Stimulated activated CD8-positive, alpha-beta memory T cell treated with anti-CD3 and anti-CD28 coated beads, Interleukin-15, amount 100 ng/mL, for 4 hours (primary cell): ENCODE data around the gene ICA1L.

ENCODE experiments used
- DNase-seq, 2 donors: peaks; one replicate each; pipeline ENCODE4 v3.0.0-alpha.2; 2020; ENCODE audit warnings: low read depth in 2 of 2

Gene ICA1L

DNA sequence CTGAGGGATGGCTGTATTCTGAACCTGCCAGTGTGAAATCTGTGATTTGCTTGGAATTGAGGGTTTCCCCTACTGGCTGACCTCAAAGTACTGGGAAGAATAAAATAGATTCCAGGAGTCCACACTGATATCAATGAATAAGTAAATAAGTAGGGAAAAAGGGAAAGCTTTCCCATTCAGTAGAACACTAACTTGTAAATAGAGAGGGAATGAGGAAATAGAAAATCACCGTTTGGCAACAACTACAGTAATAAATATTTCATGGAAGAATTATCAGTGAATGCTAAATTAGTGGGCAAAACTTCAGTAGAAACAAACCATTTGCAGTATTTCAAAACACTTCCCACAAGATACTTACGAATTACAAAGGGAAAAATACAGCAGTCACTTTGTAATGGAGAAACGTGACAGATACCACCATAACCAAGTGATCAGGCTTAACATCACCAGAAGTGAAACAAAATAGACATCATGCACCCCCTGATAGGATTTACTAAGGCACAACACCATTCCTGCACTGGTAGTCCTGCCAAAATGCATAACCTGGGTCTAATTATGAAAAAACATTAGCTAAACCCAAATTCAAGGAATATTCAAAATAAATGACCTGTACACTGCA lies 88.5 kb downstream of the ICA1L start:
- DNase-seq = no peak

DNA sequence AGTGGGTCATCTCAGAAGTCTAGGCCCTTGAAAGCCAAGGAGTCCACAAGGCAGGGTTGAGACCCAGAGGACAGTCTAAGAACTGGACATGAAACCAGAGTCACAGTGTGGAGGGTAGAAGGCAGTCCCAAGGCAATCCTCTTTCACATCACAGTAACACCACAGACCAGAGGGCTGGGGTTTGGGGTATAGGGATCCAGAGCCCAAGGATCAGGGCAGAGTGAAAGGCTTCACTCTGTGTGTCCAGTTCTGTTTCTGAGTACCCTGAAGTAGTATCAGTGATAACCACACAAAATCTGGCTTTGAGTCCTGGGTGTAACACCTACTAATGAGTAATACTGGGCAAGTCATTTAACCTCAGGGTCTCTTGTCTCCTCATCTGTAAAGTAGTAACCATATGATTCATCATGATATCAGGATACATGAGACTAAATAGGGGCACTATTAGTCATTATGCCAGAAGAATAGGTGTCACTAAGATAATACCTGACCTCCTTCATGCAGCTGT lies 91.0 kb downstream of the ICA1L start:
- no peak for DNase-seq

DNA sequence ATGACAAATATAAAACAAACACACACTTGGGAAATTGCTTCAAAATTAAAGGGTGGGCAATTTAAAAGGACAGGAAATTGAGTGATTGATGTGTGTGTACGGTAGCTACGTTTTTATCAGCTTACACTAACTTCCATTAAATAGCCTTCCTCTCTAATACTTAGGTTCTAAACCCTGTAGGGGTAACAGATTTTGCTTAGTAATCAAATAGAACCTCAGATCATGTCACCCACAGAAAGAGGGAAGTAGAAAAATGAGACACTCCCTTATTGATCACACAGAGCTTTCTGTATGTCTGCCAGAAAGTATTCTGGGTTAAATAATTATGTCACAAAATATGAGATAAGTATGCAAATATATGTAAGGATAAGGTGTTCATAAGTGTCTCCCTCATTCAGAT lies 93.3 kb downstream of the ICA1L start:
- DNase-seq = no peak

DNA sequence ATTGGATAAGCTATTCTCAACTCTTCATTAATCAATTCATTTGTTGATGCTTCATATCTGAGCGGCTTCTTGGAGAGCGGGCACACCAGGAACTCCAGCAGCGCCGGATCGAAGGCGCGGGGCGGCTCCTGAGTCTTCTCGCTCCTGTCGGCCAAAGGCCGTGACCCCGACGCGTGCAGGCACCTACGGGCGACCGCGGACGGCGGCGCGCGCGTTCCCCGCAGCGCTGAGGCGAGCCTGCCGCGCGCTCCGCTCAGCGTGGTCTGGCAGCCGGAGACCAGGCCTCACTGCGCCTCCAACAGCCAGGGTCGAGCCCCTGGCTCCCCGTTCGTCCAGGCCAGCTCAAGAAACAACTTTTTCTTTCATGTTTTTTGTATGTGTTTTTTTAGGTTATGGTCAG lies 97.5 kb downstream of the ICA1L start:
- DNase-seq = no peak

DNA sequence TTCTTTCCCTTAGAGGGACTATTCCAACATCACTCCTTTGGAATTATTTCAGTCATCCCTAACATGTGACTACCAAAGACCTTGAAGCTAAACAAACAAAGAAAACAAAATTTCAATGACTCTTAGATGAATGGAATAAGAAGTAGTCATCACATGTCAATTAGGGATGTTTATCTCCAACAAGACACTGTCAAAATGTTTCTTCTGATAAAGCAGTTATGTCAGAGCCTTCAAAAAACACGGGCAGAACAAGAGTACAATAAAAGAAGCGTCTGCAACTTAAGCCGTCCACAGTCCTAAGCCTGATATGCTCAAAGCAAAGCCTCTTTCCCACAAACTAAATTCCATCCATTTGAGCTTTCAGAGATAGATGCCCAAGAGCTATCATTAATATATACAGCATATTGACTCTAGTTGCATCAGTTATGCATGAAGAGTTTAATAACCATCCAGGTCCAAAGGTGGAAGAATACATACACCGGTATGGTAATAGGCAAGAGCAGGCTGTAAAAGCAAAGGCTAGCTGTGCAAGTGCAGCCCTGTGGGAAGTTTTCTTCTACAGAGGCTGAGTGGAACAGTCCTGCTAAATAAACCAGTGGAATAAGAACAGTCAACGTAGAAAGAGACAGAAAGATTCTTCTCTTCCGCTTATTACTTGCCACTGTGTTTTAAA lies 98.1 kb downstream of the ICA1L start:
- no peak for DNase-seq

DNA sequence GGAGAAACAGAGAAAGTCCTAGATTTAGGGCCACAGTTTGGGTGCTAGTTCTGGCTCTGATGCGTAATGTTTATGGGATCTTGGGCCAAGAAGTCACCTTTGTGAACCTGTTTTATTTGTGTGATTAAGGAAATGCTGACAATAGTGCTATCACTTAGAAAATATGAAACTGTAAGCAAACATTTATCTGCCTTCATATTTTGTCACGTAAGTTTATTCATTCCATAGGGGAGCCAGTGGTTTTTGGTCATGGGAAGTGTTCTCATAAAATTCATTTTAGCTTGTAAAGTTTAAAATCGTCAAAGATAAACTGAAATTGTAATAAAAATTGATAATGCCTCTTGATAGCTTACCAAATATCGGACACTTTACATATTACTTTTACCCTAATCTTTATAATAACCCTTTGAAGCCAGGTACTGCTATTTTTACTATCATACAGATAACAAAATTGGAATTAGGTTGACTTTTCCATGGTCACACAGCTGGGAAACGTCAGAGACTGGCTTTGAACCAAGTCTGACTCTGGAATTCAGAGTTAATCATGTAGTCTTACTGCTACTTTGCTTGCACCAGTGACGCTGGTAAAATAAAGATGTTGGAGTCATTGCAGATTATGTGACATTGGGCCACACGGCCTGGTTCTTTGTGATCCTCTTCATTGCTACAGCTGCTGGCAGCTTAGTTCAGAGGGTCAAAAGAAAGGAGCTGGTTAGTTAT lies 99.7 kb downstream of the ICA1L start:
- no peak for DNase-seq

DNA sequence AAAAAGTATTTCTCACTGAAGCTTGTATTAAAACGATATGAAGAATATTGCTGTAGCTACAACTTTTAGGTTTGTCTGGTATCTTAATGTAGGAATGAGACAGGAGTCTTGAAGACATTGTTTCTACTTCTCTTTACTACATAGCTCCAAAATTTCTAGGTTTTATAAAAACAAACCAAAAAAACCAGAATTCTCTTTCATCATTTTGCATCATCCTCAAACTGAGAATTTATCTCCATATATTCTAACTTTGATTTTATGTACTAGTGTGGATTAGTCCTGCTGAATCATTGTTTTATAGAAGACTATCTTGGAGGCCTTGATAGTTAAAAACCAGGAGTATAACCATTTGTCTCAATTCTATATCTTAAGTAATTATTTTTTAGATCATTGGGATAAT lies 100.2 kb downstream of the ICA1L start:
- no peak for DNase-seq

DNA sequence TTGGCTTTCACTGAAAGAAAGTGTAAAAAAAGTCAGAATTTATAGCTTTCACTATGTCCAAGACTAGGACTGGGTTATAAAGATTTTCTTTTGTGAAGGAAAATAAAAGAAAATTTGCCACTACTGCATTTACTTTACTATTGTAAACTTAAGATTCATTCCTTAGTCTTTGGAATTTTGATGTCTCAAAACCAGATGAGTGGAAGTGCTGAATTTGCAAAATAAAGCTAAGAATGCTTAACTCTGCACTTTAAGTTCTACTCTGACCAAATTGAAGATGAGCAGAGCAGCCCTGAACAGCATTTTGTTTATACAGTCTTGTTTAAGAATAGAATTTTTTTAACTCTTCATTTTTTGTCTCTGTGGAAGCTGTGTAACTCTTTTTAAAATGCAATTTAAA lies 102.4 kb downstream of the ICA1L start:
- no peak for DNase-seq

DNA sequence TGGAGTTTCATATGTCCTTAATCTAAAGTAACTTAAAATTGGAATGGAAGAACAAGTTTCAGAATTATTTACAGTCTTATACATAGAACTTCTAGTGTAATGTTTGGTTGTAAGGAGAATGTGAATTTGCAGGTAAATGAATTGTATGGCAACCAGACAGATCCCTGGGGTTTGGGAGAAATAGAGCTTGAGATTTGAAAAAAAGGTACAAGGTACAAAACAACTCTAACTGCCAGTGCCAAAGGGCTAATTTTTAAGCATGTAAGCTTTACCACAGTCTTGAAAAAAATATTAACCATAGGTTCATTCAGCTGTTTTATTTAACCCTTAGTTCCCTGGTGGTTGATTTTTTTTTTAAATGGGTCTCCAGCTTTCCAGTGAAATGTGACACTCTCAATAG lies 103.3 kb downstream of the ICA1L start:
- DNase-seq = no peak

DNA sequence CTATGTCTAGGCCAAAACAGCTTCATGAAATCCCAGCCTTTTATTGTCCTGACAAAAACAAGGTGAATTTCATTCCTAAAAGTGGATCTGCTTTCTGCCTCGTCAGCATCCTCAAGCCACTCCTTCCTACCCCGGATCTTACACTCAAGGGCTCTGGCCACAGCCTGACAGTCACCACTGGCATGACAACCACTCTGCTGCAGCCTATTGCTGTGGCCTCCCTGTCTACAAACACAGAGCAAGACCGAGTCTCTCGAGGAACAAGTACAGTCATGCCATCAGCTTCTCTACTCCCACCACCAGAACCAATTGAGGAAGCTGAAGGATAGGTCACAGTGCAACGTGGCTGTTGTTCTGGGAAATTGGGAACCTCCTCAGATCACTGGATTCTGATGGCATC lies 106.1 kb downstream of the ICA1L start:
- no peak for DNase-seq

DNA sequence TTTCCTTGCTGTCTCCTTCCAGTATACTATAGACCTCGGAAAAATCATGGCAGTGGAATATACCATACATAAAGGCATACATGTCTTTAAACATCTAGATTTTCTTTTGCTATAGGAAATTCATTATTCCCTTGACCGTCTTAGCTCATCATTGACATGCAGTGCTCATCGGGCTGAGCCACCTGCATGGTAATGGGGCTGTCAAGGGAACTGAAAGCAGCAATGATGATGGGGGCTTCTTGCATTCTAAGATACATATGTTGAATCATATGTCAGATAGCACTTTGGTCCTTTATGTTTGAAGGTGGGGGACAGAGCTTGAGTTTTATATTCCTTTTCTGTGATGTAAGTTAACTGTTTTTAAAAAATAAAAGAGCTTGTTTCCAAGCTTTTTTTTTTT lies 106.6 kb downstream of the ICA1L start:
- DNase-seq = no peak

DNA sequence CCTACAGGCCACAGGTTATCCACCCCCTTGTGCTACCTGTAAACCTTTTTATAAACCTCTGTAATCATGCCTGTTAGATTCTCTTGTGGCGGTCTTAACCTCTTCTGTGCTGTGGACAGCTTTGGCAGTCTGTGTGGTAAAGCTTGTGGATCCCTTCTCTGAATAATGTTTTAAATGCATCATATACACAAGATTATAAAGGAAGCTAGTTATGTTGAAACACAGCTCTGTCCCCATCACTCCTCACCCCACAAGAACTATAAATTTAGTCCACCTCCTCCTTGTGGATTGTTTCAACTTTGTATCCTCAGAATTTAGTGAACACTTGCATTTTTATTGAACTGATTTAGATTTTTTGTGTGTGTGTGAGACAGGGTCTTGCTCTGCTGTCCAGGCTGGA lies 107.7 kb downstream of the ICA1L start:
- DNase-seq = no peak

DNA sequence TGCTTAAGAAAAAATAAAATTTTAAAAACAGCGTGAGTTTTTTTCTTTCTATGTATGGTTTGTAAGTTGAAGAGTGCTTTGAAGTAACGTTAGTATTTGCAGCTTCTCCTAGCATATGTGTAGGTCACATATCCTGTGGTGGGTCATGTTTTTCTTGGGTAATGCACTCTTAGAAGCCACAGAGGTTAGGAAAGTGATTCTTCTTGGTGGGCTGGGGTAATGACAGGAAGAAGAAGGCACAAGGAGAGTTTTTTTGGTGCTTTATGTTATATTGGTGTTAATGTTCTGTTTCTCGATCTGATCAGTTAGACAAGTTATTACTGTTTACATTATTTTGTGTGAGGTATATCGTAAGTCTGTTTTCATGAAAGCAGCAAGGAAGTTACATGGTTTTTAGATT lies 109.0 kb downstream of the ICA1L start:
- DNase-seq = no peak

DNA sequence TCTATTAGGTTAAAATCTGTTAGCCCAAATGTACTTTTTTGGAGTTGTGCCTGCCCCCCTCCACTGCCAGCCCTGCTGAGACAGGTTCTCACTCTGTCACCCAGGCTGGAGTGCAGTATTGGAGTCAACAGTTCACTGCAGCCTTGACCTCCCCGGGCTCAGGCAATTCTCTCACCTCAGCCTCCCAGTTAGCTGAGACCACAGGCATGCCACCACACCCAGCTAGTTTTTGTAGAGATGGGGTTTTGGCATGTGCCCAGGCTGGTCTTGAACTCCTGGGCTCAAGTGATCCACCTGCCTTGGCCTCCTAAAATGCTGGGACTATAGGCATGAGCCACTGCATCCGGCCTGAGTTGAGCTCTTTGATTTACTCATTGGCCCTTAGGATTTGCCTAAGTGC lies 110.7 kb downstream of the ICA1L start:
- DNase-seq = no peak

DNA sequence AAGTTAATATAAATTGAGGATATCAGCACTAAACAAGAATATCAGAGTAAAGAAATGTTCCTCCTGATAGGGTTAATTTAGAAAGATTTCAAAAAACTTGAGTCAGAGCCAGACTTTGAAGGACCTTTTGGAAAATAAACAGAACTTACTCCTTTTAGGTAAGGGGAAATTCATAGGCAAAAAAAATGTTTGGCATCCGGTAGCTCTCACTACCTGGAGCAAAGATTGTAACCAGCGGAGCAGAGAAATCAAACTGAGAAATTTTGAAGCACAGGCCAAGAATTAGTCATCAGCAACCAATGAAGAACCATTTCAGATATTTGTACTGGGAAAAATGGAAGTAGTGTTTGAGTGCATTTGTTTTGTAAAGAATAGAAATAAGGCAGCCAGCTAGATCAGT lies 113.0 kb downstream of the ICA1L start:
- no peak for DNase-seq

DNA sequence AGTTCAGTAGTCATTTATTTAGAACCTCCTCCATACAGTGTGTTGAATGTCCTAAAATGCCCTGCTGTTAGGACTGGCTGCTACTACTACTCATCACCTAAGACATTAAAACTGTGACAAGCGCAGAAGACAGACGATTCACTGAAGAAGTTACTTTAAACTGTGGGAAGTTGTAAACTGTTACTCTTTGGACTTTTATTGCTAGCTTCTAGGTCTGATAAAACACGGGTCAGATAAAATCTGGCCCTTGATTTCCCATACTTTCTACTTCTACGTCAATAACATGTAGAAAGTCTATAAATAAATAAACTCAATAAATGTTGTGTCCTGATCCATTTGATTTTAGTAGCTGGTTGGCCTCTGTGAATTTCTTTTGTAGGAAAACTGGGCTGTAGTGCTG lies 113.4 kb downstream of the ICA1L start:
- DNase-seq = no peak

DNA sequence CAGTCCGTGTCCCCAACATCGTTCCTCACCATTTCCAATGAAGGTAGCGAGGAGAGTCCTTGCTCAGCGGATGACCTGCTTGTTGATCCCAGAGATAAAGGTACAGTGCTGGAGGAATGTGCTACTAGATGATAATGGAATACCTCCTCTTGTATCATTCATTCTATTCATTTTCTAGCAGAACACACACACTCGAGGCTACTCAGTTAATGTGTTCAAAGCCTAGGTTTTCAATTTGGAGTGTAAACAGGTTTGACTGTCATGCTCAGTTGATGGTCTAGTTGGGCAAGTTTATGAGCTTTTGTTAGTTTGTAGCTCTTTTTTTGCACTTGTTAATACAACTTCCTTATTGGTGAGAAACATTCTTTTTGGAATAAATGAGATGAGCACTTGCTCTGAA lies 114.2 kb downstream of the ICA1L start:
- DNase-seq = no peak

DNA sequence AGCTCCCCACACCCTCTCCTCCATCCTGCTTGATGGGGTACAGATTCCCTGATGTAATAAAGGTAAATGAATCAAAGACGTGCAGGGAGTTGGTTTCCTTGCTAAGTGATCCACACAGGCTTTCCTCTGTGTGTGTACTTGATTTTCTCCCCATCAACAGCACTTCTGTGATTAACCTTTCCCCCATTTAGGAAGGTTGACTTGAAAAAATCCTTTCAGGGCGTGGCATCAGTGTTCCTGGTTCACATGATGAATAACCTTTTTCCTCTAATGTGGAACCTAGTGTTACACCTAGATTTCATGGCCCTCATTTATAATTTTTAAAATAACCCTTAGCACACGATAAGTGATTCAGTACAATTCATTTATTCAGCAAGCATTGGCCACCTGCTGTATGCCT lies 115.0 kb downstream of the ICA1L start:
- DNase-seq = no peak

DNA sequence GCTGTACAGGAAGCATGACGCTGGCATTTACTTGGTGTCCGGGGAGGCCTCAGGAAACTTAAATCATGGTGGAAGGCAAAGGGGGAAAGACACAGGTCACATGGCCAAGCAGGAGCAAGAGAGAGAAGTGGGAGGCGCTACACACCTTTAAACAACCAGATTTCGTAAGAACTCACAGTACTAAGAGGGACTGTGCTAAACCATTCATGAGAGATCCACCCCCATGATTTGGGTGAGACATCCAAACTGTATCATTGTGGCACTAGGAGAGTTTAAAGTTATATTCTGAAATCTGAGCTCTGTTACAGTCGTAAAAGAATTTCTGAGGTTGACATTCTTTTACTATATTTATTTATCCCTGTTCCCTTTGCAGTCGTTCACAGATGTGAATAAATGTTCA lies 116.6 kb downstream of the ICA1L start:
- DNase-seq = no peak

DNA sequence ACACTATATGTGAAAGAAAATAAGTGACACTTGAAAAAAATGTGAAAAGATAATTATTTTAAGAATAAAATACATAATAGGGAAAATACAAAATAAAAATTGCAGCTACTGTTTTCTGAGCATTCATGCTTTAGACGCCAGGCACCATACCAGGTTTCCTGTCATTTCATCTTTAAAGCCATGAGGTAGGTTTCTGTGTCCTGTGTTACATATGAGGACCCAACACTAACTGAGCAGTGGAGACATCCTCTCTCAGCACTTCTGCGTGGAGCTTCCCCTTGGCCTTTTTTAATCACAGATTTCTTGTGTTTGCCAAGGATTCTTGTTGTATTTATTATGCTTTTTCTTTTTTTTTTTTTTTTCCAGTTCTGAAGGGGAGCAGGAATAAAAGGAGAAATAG lies 119.5 kb downstream of the ICA1L start:
- DNase-seq = no peak

DNA sequence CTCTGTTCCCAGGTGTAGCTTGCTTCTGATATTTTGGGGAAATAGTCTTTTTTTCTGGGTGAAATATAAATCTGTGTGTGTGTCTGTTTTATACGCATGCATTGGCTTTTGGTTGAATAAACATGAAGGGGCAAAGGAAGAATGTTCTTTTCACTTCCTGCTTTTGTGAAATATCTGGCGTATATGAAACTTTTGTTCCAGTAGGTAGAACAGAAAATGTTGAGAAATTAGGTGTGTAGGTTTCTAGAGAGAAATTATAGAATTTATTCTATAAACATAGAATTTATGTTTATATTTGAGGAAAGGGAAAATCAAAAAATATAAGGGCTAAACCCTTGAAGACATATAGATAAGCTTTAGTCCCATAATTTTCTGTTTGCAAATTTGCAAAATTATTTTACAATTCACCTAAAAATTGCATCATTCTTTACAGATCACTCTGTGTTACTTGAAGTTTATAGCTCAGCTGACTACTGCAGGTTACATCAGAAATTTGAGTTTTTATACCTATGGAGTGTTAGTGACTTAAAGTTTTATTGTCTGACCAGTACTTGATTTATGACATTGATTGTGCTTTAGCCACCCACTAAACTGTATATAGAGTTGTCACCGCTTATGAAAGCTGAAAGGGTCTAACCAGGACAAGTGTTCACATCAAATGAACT lies 120.7 kb downstream of the ICA1L start:
- DNase-seq = no peak

DNA sequence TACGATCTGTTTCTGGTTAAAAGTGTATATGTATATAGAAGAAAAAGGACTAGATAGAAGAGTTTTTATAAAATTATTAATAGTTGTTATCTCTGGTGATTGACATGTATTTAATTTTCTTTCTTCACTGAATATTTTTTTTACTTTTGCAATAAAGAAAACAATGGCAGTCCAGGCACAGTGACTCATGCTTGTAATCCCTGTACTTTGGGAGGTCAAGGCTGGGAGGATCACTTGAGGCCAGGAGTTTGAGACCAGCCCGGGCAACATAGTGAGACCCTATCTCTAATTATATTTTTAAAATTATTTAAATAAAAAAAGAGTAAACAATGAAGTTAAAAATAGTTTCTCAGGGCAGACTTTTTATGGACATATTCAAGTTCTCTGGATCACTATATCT lies 122.1 kb downstream of the ICA1L start:
- no peak for DNase-seq

DNA sequence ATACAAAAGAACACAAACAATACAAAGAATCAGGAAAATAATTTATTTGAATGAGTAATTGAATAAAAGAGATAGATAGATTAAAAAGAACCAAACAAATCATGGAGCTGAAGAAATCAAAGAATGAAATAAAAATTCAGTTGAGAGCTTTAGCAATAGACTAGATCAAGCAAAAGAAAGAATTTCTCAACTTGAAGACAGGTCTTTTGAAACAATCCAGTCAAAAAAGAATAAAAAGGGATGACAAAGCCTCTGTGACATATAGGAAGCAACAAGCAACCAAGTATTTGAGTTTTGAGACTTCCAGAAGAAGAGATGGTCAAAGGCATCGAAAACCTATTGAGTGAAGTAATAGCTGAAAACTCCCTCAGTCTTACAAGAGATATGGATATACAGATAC lies 128.0 kb downstream of the ICA1L start:
- DNase-seq = no peak
